HG02610 (cell line): ENCODE results near the gene LRRC10B.

Experiments used
- ATAC-seq: cut with Tn5 transposase; IDR thresholded peaks from one replicate; pipeline ENCODE4 v1.9.1; 2021; ENCODE audit warnings: mild to moderate bottlenecking, moderate library complexity; ENCODE audit not compliant: unreplicated experiment

Gene LRRC10B

GRCh38 chr11:61528114-61528513 lies 19.6 kb downstream of the LRRC10B start:
- no peak for ATAC-seq

GRCh38 chr11:61529537-61530225 lies 21.1 kb downstream of the LRRC10B start:
- no peak for ATAC-seq

- ATAC-seq, result no peak
Observed at GRCh38 chr11:61531044-61531443, 22.5 kb downstream of the LRRC10B start.

GRCh38 chr11:61532134-61533038 lies 23.8 kb downstream of the LRRC10B start:
- no peak for ATAC-seq

GRCh38 chr11:61533039-61533375 lies 24.5 kb downstream of the LRRC10B start:
- no peak for ATAC-seq

GRCh38 chr11:61533401-61533800 lies 24.9 kb downstream of the LRRC10B start:
- no peak for ATAC-seq

- ATAC-seq, result no peak
Observed at GRCh38 chr11:61534025-61534932, 25.7 kb downstream of the LRRC10B start.

GRCh38 chr11:61534933-61535839 lies 26.6 kb downstream of the LRRC10B start:
- no peak for ATAC-seq

GRCh38 chr11:61535998-61536675 lies 27.6 kb downstream of the LRRC10B start:
- no peak for ATAC-seq

GRCh38 chr11:61536676-61537270 lies 28.2 kb downstream of the LRRC10B start:
- ATAC-seq, result no peak

- ATAC-seq, result no peak
Observed at GRCh38 chr11:61537326-61537725, 28.8 kb downstream of the LRRC10B start.

GRCh38 chr11:61538636-61538961 lies 30.1 kb downstream of the LRRC10B start:
- ATAC-seq, result no peak

GRCh38 chr11:61539006-61539405 lies 30.5 kb downstream of the LRRC10B start:
- no peak for ATAC-seq

- ATAC-seq, result no peak
Observed at GRCh38 chr11:61539831-61540357, 31.3 kb downstream of the LRRC10B start.

GRCh38 chr11:61540528-61540927 lies 32.0 kb downstream of the LRRC10B start:
- no peak for ATAC-seq

GRCh38 chr11:61541598-61541997 lies 33.0 kb downstream of the LRRC10B start:
- ATAC-seq, result no peak

GRCh38 chr11:61542024-61542461 lies 33.5 kb downstream of the LRRC10B start:
- ATAC-seq, result no peak

- no peak for ATAC-seq
Observed at GRCh38 chr11:61542705-61543104, 34.2 kb downstream of the LRRC10B start.
